Measurements from ENCODE around the gene PHACTR3.

Gene PHACTR3

DNA sequence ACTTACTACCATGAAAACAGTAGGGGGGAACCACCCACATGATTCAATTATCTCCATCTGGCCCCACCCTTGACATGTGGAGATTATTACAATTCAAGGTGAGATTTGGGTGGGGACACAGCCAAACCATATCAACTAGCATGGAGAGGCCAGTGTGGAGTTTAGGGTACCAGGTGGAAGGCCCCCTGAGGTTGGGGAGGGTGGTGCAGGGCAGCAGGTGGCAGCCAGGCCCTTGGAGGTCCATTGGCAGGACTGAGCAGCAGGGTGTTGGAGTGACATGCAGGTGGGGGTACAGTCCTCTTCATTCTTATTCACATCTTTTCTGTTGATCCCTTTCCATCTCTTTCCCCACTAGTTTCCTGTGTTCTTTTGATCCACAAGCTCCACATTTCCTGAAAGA, 42.9 kb downstream of the PHACTR3 start:
- no peak overlapping the region for H3K4me3 ChIP-seq (ENCODE audit: low read length)
- TF ChIP-seq ZNF274 (IDR thresholded peaks at IDR 0.05; ENCODE audit: low read depth, low read length) = no peak

DNA sequence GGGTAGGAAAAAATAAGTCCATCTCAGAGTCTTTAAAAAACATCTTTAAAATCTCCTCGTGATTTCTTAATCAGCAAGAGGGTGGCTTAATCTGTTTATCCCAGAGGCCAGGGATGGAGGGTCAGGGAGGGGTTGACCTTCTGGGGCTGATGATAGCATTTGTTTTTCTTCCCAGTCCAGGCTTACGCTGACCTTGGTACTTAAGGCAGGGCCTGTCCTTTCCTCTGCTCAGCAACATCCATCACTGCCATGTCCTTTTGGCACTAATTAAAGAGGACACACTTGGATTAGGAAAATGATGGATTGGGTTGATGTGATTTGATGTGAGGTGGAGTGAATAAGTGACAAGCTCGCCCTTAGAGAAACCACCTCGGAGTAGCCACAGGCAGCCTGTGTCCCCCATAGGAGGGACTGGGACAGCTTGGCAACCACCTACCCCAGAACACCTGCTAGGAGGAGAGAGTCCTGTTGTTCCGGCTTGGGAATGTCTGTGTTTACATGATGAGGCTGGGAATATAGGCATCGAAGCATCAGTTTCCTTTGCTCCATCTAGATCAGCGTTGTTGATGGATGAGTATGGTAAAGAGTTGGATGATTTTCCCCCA, 44.2 kb downstream of the PHACTR3 start:
- H3K4me3 ChIP-seq (ENCODE audit: low read length) = no peak overlapping the region
- no peak for TF ChIP-seq ZNF274 (IDR thresholded peaks at IDR 0.05; ENCODE audit: low read depth, low read length)

DNA sequence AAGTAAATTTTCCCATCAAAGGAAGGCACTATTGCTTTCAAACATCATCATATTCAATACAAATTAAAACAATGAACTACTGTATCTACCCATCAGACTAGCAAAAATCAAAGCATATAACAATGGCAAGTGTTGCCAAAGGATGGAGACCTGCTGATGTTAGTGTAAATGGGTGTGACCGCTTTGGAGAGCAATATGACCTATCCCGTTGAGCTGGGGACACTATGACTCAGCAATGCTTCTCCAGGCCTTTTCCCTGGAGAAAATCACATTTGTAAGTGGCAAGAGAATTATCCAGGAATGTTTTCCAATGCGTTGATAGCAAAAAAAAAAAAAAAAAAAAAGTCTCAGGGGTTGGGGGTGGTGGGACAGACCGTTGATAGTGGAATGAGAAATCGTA, 46.1 kb downstream of the PHACTR3 start:
- H3K4me3 ChIP-seq (ENCODE audit: low read length) = no peak overlapping the region
- no peak for TF ChIP-seq ZNF274 (IDR thresholded peaks at IDR 0.05; ENCODE audit: low read depth, low read length)

DNA sequence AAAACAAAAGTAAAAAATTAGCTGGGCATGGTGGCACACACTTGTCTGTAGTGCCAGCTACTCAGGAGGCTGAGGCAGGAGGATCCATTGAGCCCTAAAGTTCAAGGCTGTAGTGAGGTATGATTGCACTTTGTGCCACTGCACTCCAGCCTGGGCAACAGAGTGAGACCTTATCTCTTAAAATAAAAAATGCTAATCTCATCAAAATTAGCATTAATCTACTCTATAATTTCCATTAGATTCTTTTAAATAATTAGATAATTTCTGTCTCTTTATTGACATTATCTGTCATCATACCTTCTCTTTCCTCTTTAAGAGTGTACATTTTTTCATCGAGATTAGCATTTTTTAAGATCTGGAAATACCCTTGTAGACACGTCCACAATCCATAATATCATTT, 48.0 kb downstream of the PHACTR3 start:
- H3K4me3 ChIP-seq (ENCODE audit: low read length) = no peak overlapping the region
- no peak for TF ChIP-seq ZNF274 (IDR thresholded peaks at IDR 0.05; ENCODE audit: low read depth, low read length)

DNA sequence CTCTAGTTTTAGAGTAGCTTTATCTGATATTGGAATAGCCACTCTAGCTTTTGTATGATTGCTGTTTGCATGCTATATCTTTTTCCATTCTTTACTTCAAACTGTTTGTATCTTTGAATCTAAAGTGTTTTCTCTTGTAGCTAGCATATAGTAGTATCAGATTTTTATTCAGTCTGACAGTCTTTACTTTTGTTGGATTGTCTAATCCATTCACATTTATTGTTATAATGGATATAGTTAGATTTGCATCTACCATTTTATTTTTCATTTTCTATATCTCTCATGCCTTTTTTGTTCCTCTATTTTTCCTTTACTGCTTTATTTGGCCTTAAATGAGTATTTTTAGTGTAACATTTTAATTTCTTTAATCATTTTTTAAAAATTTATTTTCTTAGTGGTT, 52.1 kb downstream of the PHACTR3 start:
- TF ChIP-seq ZNF274 (IDR thresholded peaks at IDR 0.05; ENCODE audit: low read depth, low read length) = no peak
- H3K4me3 ChIP-seq (ENCODE audit: low read length) = no peak overlapping the region

DNA sequence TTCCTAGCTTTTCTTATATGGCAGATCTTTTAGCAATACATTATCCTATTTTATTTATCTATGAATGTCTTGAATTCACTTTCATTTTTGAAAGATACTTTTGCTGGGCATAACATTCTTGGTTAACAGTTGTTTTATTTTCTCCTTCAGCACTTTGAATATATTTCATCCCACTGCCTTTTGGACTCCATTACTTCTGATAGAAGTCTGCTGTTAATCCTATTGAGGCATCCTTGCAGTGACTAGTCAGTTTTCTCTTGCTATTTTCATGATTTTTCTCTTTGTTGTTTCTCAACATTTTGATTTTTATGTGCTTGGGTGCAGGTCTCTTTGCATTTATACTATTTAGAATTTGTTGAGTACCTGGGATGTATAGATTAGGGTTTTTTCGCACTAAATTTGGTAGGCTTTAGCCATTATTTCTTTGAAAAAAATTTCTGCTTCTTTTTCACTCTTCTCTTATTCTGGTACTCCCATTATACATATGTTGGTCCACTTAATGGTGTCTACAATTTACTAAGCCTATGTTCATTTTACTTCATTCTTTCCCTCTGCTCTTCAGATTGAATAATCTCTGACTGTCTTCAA, 53.2 kb downstream of the PHACTR3 start:
- H3K4me3 ChIP-seq (ENCODE audit: low read length) = no peak overlapping the region
- no peak for TF ChIP-seq ZNF274 (IDR thresholded peaks at IDR 0.05; ENCODE audit: low read depth, low read length)

DNA sequence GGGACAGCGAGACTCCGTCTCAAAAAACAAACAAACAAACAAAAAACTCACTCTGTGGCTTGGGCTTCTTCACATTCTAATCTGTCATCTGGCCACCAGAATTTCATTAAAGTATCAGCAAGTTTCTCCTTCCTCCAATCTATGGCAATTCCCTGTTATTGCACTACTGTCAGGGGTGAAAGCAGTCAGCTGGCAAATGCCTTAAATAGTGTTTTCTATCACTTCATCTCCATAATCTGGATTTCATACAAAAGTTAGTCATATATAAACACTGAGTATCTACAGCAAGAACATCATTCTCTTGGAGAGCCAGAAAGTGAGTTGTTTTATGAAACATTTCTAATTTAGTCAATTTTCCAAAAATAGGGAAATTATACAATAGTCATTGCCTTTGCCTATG, 56.1 kb downstream of the PHACTR3 start:
- no peak for TF ChIP-seq ZNF274 (IDR thresholded peaks at IDR 0.05; ENCODE audit: low read depth, low read length)
- H3K4me3 ChIP-seq (ENCODE audit: low read length) = no peak overlapping the region

DNA sequence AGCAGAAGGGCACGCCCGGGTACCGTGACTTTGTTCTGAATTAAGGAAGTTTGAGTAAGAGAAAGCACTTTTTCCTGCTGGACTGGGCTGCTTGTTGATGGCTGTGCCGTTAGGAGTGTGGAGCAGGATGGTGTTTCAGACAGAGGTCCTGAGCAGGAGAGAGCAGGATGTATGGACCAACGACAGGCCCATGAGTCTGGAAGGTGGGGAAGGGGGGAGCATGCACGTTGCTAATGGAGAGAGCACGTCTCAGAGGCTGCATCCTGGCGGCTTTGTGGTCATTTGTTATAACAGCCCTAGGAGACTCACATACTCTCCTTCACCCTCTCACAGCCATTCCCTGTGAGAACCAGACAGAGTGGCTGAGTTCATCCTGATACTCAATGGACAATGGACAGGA, 56.8 kb downstream of the PHACTR3 start:
- H3K4me3 ChIP-seq (ENCODE audit: low read length) = no peak overlapping the region
- TF ChIP-seq ZNF274 (IDR thresholded peaks at IDR 0.05; ENCODE audit: low read depth, low read length) = no peak

DNA sequence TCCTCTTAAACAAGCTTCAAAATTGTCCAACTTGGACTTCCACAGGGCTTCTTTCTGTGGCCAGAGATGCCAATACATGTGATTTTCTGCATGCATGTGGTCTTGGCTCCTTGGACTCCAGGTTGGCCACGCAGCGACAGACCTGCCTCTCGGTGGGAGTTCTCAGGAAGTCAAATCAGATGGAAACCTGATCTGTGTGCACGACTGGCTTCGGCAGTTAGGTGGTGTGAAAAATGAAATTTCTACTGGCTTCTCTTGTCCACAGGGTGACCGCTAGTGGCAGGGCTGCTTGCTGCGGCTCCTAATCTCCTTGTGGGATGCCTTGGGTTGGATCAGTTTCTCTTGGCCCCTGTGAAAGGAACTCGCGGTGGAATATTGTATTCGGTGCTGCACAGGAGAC, 57.3 kb downstream of the PHACTR3 start:
- H3K4me3 ChIP-seq (ENCODE audit: low read length) = no peak overlapping the region
- TF ChIP-seq ZNF274 (IDR thresholded peaks at IDR 0.05; ENCODE audit: low read depth, low read length) = no peak

DNA sequence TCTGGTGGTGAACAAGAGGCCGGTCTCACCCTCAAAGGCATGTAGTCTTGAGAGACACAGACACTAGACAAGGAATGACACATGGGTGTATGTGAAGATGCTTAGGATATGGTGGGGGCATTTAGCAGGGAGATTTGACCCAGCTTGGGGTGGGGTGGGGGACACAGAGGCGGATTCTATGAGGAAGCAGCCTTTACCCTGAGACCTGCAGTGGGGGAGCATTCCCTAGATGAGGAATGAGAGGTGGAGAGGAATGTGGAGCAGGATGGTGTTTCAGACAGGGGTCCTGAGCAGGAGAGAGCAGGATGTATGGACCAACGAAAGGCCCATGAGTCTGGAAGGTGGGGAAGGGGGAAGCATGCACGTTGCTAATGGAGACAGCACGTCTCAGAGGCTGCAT, 57.8 kb downstream of the PHACTR3 start:
- no peak overlapping the region for H3K4me3 ChIP-seq (ENCODE audit: low read length)
- TF ChIP-seq ZNF274 (IDR thresholded peaks at IDR 0.05; ENCODE audit: low read depth, low read length) = no peak

DNA sequence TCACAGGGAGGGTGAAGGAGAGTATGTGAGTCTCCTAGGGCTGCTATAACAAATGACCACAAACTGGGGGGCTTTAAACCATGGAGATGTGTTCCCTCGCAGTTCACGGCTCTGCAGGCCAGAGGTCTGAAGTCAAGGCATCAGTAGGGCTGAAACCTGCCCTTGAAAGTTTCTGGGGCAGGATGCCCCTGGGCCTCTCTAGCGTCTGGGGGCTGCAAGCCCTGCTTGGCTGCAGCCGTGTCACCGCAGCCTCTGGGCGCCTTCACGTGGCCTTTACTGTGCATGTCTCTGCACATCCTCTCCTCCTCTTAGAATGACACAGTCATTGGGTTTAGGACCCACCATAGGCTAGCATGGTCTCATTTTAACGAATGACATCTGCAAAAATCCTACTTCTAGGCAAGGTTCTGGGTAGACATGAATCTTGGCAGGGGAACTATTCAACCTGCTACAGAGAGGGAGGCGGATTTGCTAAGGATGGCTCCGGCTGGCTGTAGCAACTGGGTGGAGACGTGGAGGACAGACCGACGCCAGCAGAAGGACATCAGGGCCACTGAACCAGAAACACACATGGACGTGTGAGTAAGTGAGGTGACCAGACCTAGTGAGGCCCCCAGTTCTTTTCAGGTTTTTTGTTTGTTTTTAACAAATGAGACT, 58.6 kb downstream of the PHACTR3 start:
- no peak overlapping the region for H3K4me3 ChIP-seq (ENCODE audit: low read length)
- TF ChIP-seq ZNF274 (IDR thresholded peaks at IDR 0.05; ENCODE audit: low read depth, low read length) = no peak

DNA sequence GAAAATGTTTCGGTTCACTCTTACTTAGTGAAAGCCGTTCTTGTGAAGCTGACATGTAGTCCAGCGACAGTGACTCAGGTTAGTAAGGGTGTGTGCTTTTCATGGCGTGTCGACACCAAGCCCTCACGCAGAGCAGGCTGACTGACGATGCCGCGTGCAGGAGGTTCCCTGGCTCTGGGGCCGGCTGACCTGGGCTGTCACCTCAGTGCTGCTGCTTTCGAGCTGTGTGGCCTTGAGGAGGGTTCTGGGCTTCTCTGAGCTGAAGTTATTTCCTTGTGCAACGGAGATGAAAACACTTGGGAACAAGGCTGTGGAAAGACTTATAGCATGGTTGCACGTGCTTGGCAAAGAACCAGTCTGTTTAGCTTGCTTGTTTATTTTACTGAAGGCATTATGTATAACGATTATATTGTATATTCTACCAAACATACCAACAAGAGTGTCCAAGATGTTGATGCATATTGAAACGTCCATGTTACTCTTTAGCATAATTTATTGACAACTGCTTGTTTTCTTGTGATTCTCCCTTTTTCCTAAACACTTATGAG, 59.2 kb downstream of the PHACTR3 start:
- no peak overlapping the region for H3K4me3 ChIP-seq (ENCODE audit: low read length)
- TF ChIP-seq ZNF274 (IDR thresholded peaks at IDR 0.05; ENCODE audit: low read depth, low read length) = no peak

DNA sequence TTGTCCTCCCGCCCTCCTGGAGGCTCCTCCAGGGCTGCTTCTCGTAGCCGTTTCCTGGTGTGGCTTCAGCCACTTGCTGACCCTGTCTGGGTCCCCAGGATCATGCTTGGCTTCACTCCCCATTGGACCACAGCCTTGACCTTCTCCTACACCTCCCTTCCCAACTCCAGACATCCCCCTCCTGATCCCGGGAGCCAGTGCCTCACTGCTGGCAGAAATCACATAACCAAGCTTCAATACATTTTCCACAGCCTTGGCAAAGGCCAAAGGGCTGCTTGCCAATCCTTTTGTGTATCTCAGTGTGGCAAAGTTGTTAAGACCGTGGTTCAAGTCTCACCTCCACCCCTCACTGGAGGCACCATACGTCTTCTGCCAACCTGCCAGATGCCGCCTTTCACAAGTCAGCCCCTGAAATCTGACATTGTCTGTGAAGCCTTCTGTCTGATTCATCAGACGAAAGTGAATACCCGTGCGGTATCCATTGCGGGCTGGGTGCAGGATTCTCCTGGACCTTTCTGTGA, 60.1 kb downstream of the PHACTR3 start:
- no peak overlapping the region for H3K4me3 ChIP-seq (ENCODE audit: low read length)
- no peak for TF ChIP-seq ZNF274 (IDR thresholded peaks at IDR 0.05; ENCODE audit: low read depth, low read length)

DNA sequence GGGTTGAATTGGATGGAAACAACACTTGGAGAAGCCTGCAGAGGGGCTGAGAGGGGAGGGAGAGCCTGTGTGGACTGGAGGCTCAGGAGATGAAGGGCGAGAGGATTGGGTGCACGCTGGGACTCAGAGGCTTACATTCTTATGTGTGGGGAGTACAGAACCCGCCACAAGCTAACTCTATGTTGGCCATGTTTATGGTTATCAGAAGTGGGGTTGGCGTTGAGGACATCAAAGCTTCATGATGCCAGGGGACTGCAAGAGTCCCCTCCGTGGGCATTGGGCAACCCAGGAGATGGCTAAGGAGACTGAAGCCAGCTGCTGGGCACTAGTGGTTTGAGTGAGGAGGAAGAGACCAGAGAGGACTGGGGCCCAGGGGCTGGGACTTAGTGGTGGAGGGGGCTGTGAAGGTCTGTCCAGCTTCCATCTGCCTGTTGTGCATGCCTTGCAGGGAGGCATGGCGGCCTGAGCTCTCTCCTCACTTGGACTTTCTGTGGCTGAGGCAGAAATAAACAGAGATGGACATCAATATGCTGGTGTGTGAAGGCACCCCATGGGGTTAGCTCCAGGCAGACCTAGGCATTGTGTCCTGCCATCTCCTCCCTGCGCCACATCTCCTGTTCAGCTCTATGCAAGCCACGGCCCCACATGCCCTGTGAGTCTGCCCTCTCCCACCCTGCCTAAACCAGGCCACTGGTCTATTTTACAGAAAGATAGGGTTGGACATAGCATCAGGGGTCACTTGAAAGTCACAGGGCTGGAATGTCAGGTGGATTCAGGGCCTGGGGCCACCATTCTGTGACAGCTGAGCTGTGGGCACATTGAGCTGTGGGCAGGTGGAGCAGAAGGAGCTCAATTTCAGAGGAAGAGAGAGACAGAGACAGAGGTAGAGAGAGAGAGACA, 61.6 kb downstream of the PHACTR3 start:
- no peak for TF ChIP-seq ZNF274 (IDR thresholded peaks at IDR 0.05; ENCODE audit: low read depth, low read length)
- H3K4me3 ChIP-seq (ENCODE audit: low read length) = no peak overlapping the region

Measured in GM08714 (cell line).